ENCODE data around the gene TPMT. TPM values are rescaled to one million over a fixed set of nuclear protein-coding genes. Genes with fewer than 3 reads are reported as not detected.

Gene TPMT
- total and polyA plus RNA-seq, 2 of the 13 experiments (the other 11 are each of a cell fraction or from before 2014, with no cell fraction given), result 11.1 to 22.8 TPM

GRCh38 chr6:18155150-18155863 is 430 bp upstream of the TPMT start, which contains the start of gene KDM1B (continued):
- TF ChIP-seq ZBTB4 (CRISPR knock-in tag; IDR thresholded peaks at IDR 0.05; ENCODE audit: borderline replicate concordance) (no peak), MXD1 (CRISPR knock-in tag; IDR thresholded peaks at IDR 0.05) (peak; percentile 74; the same call in 1 of the 2 replicates), E2F5 (CRISPR knock-in tag; conservative IDR thresholded peaks at IDR 0.05) (peak; percentile 41; the same call in 1 of the 2 replicates), DNMT1 (CRISPR knock-in tag; IDR thresholded peaks at IDR 0.05) (no peak), REPIN1 (CRISPR knock-in tag; IDR thresholded peaks at IDR 0.05; ENCODE audit: borderline replicate concordance, low read depth) (0 out of 2 replicates have a peak, but pooled peaks have one; percentile 35), MED13 (CRISPR knock-in tag; IDR thresholded peaks at IDR 0.05) (no peak), HNRNPUL1 (IDR thresholded peaks at IDR 0.05; ENCODE audit: low read depth, low read length) (no peak), ZNF10 (CRISPR knock-in tag; IDR thresholded peaks at IDR 0.05; ENCODE audit: borderline replicate concordance, low read depth) (0 out of 2 replicates have a peak, but pooled peaks have one; percentile 43), MATR3 (CRISPR knock-in tag; IDR thresholded peaks at IDR 0.05) (no peak), SAFB2 (CRISPR knock-in tag; IDR thresholded peaks at IDR 0.05; ENCODE audit: borderline replicate concordance, low read depth) (no peak), ZNF713 (CRISPR knock-in tag; IDR thresholded peaks at IDR 0.05) (no peak; the same call in 1 of the 2 replicates), KAT8 (CRISPR knock-in tag; IDR thresholded peaks at IDR 0.05) (no peak), ZMYM2 (CRISPR knock-in tag; IDR thresholded peaks at IDR 0.05) (peak; percentile 78), MTERF4 (CRISPR knock-in tag; IDR thresholded peaks at IDR 0.05) (peak; percentile 46; the same call in 1 of the 2 replicates), ZNF605 (CRISPR knock-in tag; IDR thresholded peaks at IDR 0.05) (no peak; the same call in 1 of the 2 replicates), ATF1 (CRISPR knock-in tag; IDR thresholded peaks at IDR 0.05) (no peak), MAFK (conservative IDR thresholded peaks at IDR 0.05 in 1 of 2, IDR thresholded peaks at IDR 0.05 in 1 of 2; ENCODE audit: low read length in 2 of 2) (no peak), DRAP1 (CRISPR knock-in tag; IDR thresholded peaks at IDR 0.05) (peak; percentile 85)

Measured in HepG2 (cell line).